Measurements from ENCODE around the gene ORC6. TPM values are rescaled to one million over a fixed set of nuclear protein-coding genes. Genes with fewer than 3 reads are reported as not detected.
A peak's percentile ranks its signal among the peaks of the same experiment; 100 is the strongest.

ORC6 gene
- polyA plus RNA-seq, 3 donors = 0.21 to 1.5 (median 0.31) TPM

- H3K4me1 Mint-ChIP-seq = no peaks in the 10 kb centered on the region
- H3K27ac Mint-ChIP-seq = no peak overlapping the region
- Histone ChIP-seq H2AFZ (ENCODE audit: insufficient read depth, low read depth, low read length, poor library complexity, severe bottlenecking) (no peak overlapping the region), H3K9me3 (replicated peaks in 1 of 2; ENCODE audit: control insufficient read depth in 1 of 2, insufficient read depth in 1 of 2, low read length in 2 of 2) (no peaks in the 10 kb centered on the region), H3K9ac (ENCODE audit: insufficient read depth, low read length, poor library complexity, severe bottlenecking) (no peak overlapping the region), H3K36me3 (replicated peaks in 1 of 2; ENCODE audit: control insufficient read depth in 1 of 2, insufficient read depth in 2 of 2, low read length in 2 of 2) (peaks cover 6 to 18% of the 10 kb centered on the region in 2 donors), H3K4me1 (ENCODE audit: control insufficient read depth in 1 of 2, insufficient read depth in 2 of 2, low read length in 2 of 2) (no peaks in the 10 kb centered on the region), H3K27me3 (ENCODE audit: control insufficient read depth in 2 of 2, insufficient read depth in 2 of 2, low read length in 2 of 2) (no peaks in the 10 kb centered on the region), H3K79me2 (ENCODE audit: insufficient read depth, low read length) (no peaks in the 10 kb centered on the region), H3K4me3 (replicated peaks in 1 of 3; ENCODE audit: low read depth in 2 of 3, low read length in 3 of 3) (no peak overlapping the region), H4K20me1 (ENCODE audit: insufficient read depth, low read length) (no peaks in the 10 kb centered on the region), H3K27ac (ENCODE audit: low read depth in 1 of 2, low read length in 2 of 2) (no peak overlapping the region), H3K4me2 (replicated peaks; ENCODE audit: extremely low read depth, low read length, poor library complexity, severe bottlenecking) (no peak overlapping the region)
- TF ChIP-seq CTCF (IDR thresholded peaks at IDR 0.05) = no peak
- H3K27me3 Mint-ChIP-seq (ENCODE audit: low read depth in 3 of 3) = peaks cover 0 to 3% (median 0%) of the 10 kb centered on the region in 3 donors
- peaks cover 0 to 3% (median 0%) of the 10 kb centered on the region in 7 donors for H3K9me3 Mint-ChIP-seq
- WGBS (ENCODE audit: insufficient coverage) = no CpG with 5 or more reads among the region's 2 CpGs
- H3K36me3 Mint-ChIP-seq = peaks cover 9 to 16% of the 10 kb centered on the region in 2 donors
- no peak for DNase-seq
- intact Hi-C loops (cut with micrococcal nuclease) = no loop called here
- H3K4me3 Mint-ChIP-seq = no peak overlapping the region
Observed at GRCh38 chr16:46702030-46702429, 12.6 kb downstream of the ORC6 start.

- TF ChIP-seq CTCF (IDR thresholded peaks at IDR 0.05) = no peak
- H3K36me3 Mint-ChIP-seq = peaks cover 4 to 5% of the 10 kb centered on the region in 2 donors
- no peaks in the 10 kb centered on the region for H4K20me1 ChIP-seq (ENCODE audit: insufficient read depth, low read length)
- no peak overlapping the region for H3K4me3 Mint-ChIP-seq
- H3K4me3 ChIP-seq (replicated peaks in 1 of 3; ENCODE audit: low read depth in 2 of 3, low read length in 3 of 3) = no peak overlapping the region
- H3K4me1 Mint-ChIP-seq = peaks cover 21% of the 10 kb centered on the region
- H3K9ac ChIP-seq (ENCODE audit: insufficient read depth, low read length, poor library complexity, severe bottlenecking) = no peak overlapping the region
- H3K27me3 ChIP-seq (ENCODE audit: control insufficient read depth in 2 of 2, insufficient read depth in 2 of 2, low read length in 2 of 2) = no peaks in the 10 kb centered on the region
- intact Hi-C loops (cut with micrococcal nuclease) = no loop called here
- no peaks in the 10 kb centered on the region for H3K36me3 ChIP-seq (replicated peaks in 1 of 2; ENCODE audit: control insufficient read depth in 1 of 2, insufficient read depth in 2 of 2, low read length in 2 of 2)
- H3K9me3 Mint-ChIP-seq = peaks cover 0 to 3% (median 0%) of the 10 kb centered on the region in 7 donors
- H3K9me3 ChIP-seq (replicated peaks in 1 of 2; ENCODE audit: control insufficient read depth in 1 of 2, insufficient read depth in 1 of 2, low read length in 2 of 2) = no peaks in the 10 kb centered on the region
- no CpG with 5 or more reads among the region's 1 CpG for WGBS (ENCODE audit: insufficient coverage)
- no peak overlapping the region for H3K27ac ChIP-seq (ENCODE audit: low read depth in 1 of 2, low read length in 2 of 2)
- H2AFZ ChIP-seq (ENCODE audit: insufficient read depth, low read depth, low read length, poor library complexity, severe bottlenecking) = no peak overlapping the region
- no peaks in the 10 kb centered on the region for H3K79me2 ChIP-seq (ENCODE audit: insufficient read depth, low read length)
- H3K27me3 Mint-ChIP-seq (ENCODE audit: low read depth in 3 of 3) = peaks cover 0 to 3% (median 2%) of the 10 kb centered on the region in 3 donors
- peak overlapping the region in 1 of 7 donors; percentile 32 for H3K27ac Mint-ChIP-seq
- DNase-seq = no peak
- H3K4me2 ChIP-seq (replicated peaks; ENCODE audit: extremely low read depth, low read length, poor library complexity, severe bottlenecking) = no peak overlapping the region
- peaks cover 25 to 28% of the 10 kb centered on the region in 2 donors for H3K4me1 ChIP-seq (ENCODE audit: control insufficient read depth in 1 of 2, insufficient read depth in 2 of 2, low read length in 2 of 2)
Observed at GRCh38 chr16:46706642-46707041, 17.2 kb downstream of the ORC6 start.

All from CD14-positive monocyte (primary cell).